Neuron (in vitro differentiated cells): Measurements from ENCODE around the gene PLD5.
"Not testable (repeated sequence)": the region's sequence is repeated elsewhere in the genome, so short reads cannot be mapped to it uniquely, and the experiment has no call there.

ENCODE experiments used
- H2AFZ ChIP-seq: one replicate; pipeline ENCODE4 v1.6.1; 2013; ENCODE audit warnings: low read depth, mild to moderate bottlenecking, inconsistent platforms, low read length, moderate library complexity
- H3K27me3 ChIP-seq: one replicate; pipeline ENCODE4 v1.6.1; 2013; ENCODE audit warnings: low read length; ENCODE audit not compliant: insufficient read depth
- H3K36me3 ChIP-seq: one replicate; pipeline ENCODE4 v1.6.1; 2013; ENCODE audit warnings: low read length; ENCODE audit not compliant: insufficient read depth
- H3K4me1 ChIP-seq: one replicate; pipeline ENCODE4 v1.6.1; 2013; ENCODE audit warnings: low read length; ENCODE audit not compliant: insufficient read depth
- H3K4me3 ChIP-seq: 2 replicates; pipeline ENCODE4 v1.5.1; 2013; ENCODE audit warnings: mild to moderate bottlenecking, low read length, moderate library complexity
- H3K9me3 ChIP-seq: one replicate; pipeline ENCODE4 v1.6.1; 2013; ENCODE audit warnings: low read length

The PLD5 gene

GRCh38 chr1:242205622-242206489 is 318.6 kb downstream of the PLD5 start:
- no peaks in the 10 kb centered on the region for H3K27me3 ChIP-seq
- H3K36me3 ChIP-seq, result no peaks in the 10 kb centered on the region
- no peak overlapping the region for H3K4me3 ChIP-seq
- H3K9me3 ChIP-seq, result no peaks in the 10 kb centered on the region
- no peak overlapping the region for H2AFZ ChIP-seq
- peaks cover 19% of the 10 kb centered on the region for H3K4me1 ChIP-seq

DNA sequence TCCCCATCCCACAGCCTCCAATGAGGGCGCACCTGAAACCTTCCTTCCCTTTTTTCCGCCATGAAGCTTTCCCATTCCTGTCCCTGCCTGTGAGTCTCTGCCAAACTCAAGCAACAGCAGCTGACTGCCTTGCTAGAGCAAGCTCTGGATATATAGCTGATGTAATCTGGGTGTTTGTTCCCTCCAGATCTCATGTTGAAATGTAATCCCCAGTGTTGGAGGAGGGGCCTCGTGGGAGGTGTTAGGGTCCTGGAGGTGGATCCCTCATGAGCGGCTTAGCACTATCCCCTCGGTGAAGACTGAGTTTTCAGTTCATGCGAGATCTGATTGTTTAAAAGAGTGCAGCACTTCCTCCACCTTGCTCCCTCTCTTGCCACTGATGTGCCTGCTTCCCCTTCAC is 321.2 kb downstream of the PLD5 start:
- H3K4me3 ChIP-seq, result no peak overlapping the region
- H3K4me1 ChIP-seq, result peaks cover 9% of the 10 kb centered on the region

DNA sequence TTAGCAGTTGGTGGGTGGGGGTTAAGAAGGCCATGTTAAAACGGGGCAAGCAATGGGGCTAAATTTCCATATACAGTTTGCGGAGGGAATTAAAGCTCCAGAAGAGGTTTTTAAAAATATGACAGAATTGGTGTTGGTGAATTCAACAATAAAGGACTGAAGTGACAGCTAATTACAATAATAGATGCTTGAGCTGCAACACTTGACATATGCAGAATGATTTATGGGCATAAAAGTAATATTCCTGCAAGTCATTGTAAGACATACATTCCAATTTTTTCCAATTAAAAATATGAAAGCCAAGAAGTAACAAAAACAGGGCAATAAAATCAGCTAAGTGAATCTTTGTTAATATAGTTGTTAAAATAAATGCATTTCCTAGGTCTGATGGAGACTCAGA is 323.4 kb downstream of the PLD5 start:
- Histone ChIP-seq H3K4me3 (no peak overlapping the region), H3K4me1 (peaks cover 5% of the 10 kb centered on the region), H3K36me3 (no peaks in the 10 kb centered on the region), H2AFZ (no peak overlapping the region), H3K27me3 (no peaks in the 10 kb centered on the region), H3K9me3 (peaks cover 2% of the 10 kb centered on the region)

More for the DNA sequence above, 321.2 kb downstream of the PLD5 start:
- Histone ChIP-seq H3K27me3 (no peaks in the 10 kb centered on the region), H2AFZ (no peak overlapping the region), H3K9me3 (peaks cover 2% of the 10 kb centered on the region), H3K36me3 (no peaks in the 10 kb centered on the region)

DNA sequence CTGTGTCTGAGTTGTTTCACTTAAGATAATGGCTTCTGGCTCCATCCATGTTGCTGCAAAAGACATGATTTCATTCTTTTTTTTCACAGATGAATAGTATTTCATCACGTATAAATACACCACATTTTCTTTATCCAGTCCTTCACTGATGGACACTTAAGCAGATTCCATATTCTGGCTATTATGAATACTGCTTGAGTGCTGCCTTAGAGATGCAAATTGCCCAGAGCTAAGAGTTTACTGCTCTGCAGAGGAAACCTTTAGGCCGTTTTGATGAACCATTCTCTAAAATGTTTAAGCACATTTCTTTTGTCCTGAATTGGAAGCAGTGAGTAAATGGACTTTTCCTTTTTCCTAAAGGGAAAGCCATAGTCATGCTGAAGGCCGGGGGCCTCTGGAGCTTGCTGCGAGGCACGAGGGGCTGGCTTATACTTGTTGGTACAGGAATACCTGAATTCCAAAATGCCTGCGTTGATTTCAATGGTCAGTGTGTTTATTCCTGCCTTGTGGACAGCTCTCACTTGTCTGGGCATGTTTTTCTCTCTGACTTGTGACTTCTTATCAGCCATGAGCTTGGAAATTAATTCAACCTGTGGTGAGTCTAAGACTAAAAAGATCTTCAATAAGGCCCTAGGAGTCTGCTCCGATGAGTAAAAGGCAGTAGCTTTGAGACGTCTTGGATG is 324.6 kb downstream of the PLD5 start:
- Histone ChIP-seq H3K27me3 (no peaks in the 10 kb centered on the region), H2AFZ (no peak overlapping the region), H3K4me1 (no peaks in the 10 kb centered on the region), H3K4me3 (no peak overlapping the region), H3K9me3 (peaks cover 2% of the 10 kb centered on the region), H3K36me3 (no peaks in the 10 kb centered on the region)

DNA sequence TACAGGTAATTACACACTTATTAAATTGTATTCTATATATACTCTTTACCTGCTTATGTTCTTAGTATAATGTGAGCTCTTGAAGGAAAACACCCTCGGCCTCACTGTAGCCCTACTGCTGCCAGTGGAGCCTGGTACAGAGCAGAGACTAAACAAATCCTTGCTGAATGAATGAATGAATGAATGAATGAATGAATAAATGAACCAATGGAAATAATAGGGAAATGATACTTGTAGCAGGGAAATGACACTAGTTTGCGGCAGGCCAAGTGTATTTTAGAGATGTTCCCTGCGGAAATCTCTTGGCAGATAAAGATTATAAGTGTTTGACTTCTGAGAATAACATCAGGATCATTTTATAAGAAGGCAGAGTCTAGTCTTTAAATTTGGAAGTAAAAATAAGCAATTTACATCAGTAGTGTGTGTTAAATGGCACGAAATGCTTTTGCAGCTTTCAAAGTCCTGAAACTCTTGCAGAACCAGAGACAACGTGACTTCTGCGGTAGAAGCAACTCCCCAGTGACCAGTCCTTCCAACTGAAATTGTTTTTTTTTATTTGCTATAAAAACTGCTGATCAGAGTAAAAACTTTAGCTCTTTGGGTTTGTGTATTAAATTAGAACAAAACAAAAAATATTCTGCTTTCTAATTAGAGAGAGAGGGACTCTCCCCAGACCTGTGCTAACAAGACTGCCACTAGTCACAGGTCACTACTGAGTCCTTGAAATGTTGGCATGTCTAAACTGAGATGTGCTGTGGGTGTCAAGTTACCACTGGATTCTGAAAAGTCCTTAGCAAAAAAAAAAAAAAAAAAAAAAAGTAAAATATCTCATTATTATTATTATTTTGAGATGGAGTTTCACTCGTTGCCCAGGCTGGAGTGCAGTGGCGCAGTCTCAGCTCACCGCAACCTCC is 326.3 kb downstream of the PLD5 start:
- Histone ChIP-seq H3K4me3 (no peak overlapping the region), H2AFZ (no peak overlapping the region), H3K4me1 (no peaks in the 10 kb centered on the region)

DNA sequence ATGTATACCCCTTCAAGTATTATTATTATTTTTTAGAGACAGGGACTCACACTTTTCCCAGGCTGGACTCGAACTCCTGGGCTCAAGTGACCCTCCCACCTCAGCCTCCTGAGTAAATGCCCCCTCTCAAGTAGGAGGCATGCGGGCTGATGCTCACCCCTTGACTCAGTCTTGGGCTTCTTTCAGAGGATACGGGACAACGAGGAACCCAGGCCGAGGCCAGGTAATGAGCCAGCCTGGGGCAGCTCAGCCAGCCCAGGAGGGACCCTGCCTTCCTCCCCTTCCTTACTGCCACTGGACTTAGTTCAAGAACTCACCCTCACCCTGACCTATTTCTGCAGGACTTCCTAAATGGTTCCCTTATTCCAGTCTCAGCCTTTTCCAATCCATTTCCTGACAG is 327.6 kb downstream of the PLD5 start:
- Histone ChIP-seq H3K36me3 (no peaks in the 10 kb centered on the region), H2AFZ (no peak overlapping the region), H3K27me3 (no peaks in the 10 kb centered on the region), H3K4me1 (no peaks in the 10 kb centered on the region), H3K9me3 (peaks cover 2% of the 10 kb centered on the region), H3K4me3 (no peak overlapping the region)

More for the DNA sequence above, 326.3 kb downstream of the PLD5 start:
- H3K27me3 ChIP-seq, result no peaks in the 10 kb centered on the region
- peaks cover 2% of the 10 kb centered on the region for H3K9me3 ChIP-seq
- no peaks in the 10 kb centered on the region for H3K36me3 ChIP-seq

GRCh38 chr1:242196101-242196500 is 328.4 kb downstream of the PLD5 start:
- peaks cover 2% of the 10 kb centered on the region for H3K9me3 ChIP-seq

GRCh38 chr1:242189591-242189990 is 334.9 kb downstream of the PLD5 start:
- no peaks in the 10 kb centered on the region for H3K4me1 ChIP-seq
- no peaks in the 10 kb centered on the region for H3K36me3 ChIP-seq
- no peaks in the 10 kb centered on the region for H3K27me3 ChIP-seq
- no peak overlapping the region for H2AFZ ChIP-seq
- no peak overlapping the region for H3K4me3 ChIP-seq
- no peaks in the 10 kb centered on the region for H3K9me3 ChIP-seq

More at GRCh38 chr1:242196101-242196500, 328.4 kb downstream of the PLD5 start:
- Histone ChIP-seq H2AFZ (no peak overlapping the region), H3K4me1 (no peaks in the 10 kb centered on the region), H3K4me3 (no peak overlapping the region), H3K27me3 (no peaks in the 10 kb centered on the region), H3K36me3 (no peaks in the 10 kb centered on the region)

DNA sequence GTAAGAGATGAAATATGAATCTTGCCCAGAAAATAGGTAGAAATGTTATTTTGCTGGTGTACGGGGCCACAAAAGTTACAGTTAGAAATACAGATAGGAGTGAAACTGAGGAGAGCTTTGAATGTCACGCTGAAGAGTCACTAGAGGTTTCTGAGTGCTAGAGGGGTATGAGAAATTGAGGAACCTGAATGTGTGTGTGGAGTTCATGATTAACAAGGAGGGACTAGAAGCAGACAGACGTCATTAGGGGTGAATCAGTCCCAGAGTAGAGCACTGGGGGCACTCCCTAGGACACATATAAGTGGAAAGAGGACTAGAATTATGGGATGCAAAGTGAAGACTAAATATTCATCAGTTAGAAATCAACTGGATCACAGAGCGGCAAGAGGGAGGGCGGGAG is 336.7 kb downstream of the PLD5 start:
- H3K36me3 ChIP-seq, result no peaks in the 10 kb centered on the region

GRCh38 chr1:242187171-242187570 is 337.3 kb downstream of the PLD5 start:
- Histone ChIP-seq H2AFZ (no peak overlapping the region), H3K9me3 (no peaks in the 10 kb centered on the region), H3K4me3 (no peak overlapping the region), H3K36me3 (no peaks in the 10 kb centered on the region), H3K4me1 (no peaks in the 10 kb centered on the region), H3K27me3 (no peaks in the 10 kb centered on the region)

More for the DNA sequence above, 336.7 kb downstream of the PLD5 start:
- no peaks in the 10 kb centered on the region for H3K9me3 ChIP-seq
- H3K4me3 ChIP-seq, result no peak overlapping the region
- no peaks in the 10 kb centered on the region for H3K27me3 ChIP-seq
- H2AFZ ChIP-seq, result no peak overlapping the region
- H3K4me1 ChIP-seq, result no peaks in the 10 kb centered on the region

- H3K36me3 ChIP-seq, result no peaks in the 10 kb centered on the region
- H3K9me3 ChIP-seq, result no peaks in the 10 kb centered on the region
- H2AFZ ChIP-seq, result no peak overlapping the region
- no peak overlapping the region for H3K4me3 ChIP-seq
- no peaks in the 10 kb centered on the region for H3K27me3 ChIP-seq
- no peaks in the 10 kb centered on the region for H3K4me1 ChIP-seq
Observed at GRCh38 chr1:242185731-242186130, 338.8 kb downstream of the PLD5 start.

GRCh38 chr1:242184955-242185354 is 339.5 kb downstream of the PLD5 start:
- H3K27me3 ChIP-seq, result no peaks in the 10 kb centered on the region
- no peaks in the 10 kb centered on the region for H3K36me3 ChIP-seq
- H2AFZ ChIP-seq, result no peak overlapping the region
- no peaks in the 10 kb centered on the region for H3K4me1 ChIP-seq
- H3K9me3 ChIP-seq, result no peaks in the 10 kb centered on the region
- H3K4me3 ChIP-seq, result no peak overlapping the region

DNA sequence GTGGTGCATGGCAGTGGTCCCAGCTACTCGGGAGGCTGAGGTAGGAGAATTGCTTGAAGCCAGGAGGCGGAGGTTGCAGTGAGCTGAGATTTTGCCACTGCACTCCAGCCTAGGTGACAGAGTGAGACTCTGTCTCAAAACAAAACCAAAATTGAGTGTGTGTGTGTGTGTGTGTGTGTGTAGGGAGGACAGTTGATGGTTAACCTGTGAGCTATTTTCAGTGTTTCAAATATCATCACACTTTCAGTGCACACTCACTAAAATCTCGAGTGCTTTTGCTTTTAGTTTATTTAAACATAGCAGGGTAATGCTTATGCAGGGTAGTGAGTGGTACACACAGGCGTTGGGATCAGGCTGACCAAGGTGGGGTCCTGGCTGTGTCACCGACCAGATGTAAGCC is 344.7 kb downstream of the PLD5 start:
- not testable (repeated sequence) for H2AFZ ChIP-seq, H3K4me3 ChIP-seq, H3K9me3 ChIP-seq, H3K27me3 ChIP-seq, H3K36me3 ChIP-seq, H3K4me1 ChIP-seq
